Posterior cingulate gyrus (tissue), 11 donors: ENCODE measurements around the gene MVB12B.

Experiments used
- DNase-seq, 10 donors: peaks; one replicate each; pipeline versions ENCODE4 v3.0.0 to v3.0.0-alpha.2; 2020 to 2021; ENCODE audit warnings: mixed read lengths in 3 of 10
- intact Hi-C: fragments of 100-400 bp; cut with DNase I; formaldehyde crosslinking; loops from one replicate; pipeline ENCODE4 v1.15.1; 2023

Gene MVB12B

DNA sequence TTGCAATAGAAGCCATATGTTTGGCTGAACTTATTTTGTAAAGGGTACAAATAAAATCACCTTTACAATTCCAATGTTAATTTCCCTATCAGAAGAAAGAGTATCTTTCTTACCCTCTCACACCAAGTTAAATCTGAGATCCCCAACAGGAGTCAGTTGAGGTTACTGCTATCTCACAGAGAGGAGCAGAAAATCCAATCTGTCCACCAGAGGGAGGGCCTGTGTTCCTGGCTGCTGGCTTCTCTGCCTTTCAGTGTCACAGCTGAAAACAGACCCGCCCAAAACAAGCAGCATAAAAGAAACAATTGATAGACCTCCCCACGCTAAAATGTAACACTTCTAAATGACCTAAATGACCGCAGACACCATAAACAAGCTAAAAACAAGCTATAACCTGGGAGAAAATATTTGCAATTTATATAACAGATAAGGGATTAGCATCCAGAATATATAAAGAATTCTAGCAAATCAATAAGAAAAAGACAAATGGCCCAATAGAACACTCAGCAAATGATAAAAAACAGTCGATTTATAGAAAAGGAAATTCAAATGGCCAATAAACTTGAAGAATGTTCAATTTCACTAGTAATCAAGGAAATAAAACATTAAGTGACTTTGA is 24.5 kb upstream of the MVB12B start:
- intact Hi-C loops, result loop anchor here (5.0 kb wide), 2 partner anchors 95 to 190 kb away; no protein-coding TSS in a partner anchor
- DNase-seq, result peak in 7 of 10 donors; percentile 54 to 94 (median 68)

DNA sequence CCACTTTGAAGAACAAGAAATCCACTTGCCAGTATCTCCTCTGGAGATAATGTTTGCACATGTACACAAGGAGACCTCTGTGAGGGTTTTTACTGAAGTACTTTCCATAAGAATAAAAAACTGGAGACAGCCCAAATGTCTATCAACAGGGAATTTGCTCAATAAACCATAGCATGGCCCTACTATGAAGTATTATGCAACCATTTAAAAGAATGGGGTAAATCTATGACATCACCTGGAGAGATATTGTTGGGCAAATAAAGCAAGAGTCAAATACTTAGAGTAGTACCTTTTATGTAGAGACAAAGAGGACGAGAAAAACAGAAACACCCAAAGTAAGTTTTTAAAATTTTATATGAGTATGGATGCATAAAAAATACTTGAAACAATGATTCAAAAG is 23.9 kb upstream of the MVB12B start:
- intact Hi-C loops, result loop anchor here (5.0 kb wide), 2 partner anchors 95 to 190 kb away; no protein-coding TSS in a partner anchor

DNA sequence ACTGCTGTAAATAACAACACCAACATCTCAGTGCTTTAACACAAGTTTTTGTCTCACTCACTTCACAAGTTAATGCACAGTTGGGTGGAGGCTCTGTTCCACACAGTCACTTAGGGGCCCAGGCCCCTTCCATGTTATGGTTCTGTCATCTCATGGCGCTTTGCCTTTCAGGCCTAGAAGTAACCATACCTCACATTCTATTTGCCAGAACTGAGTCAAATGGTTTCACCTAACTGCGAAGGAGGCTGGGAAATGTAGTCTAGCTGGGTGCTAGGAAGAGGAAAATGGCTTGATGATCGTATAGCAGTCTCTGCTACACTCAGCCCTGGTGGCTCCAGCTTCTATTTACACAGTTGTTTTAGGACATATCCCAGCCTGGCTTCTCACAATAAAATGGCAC is 23.1 kb upstream of the MVB12B start:
- intact Hi-C loops, result loop anchor here (5.0 kb wide), 2 partner anchors 94 to 189 kb away; no protein-coding TSS in a partner anchor
- peak in 1 of 10 donors; percentile 4 for DNase-seq

More for the DNA sequence above, 23.9 kb upstream of the MVB12B start:
- no peak for DNase-seq

DNA sequence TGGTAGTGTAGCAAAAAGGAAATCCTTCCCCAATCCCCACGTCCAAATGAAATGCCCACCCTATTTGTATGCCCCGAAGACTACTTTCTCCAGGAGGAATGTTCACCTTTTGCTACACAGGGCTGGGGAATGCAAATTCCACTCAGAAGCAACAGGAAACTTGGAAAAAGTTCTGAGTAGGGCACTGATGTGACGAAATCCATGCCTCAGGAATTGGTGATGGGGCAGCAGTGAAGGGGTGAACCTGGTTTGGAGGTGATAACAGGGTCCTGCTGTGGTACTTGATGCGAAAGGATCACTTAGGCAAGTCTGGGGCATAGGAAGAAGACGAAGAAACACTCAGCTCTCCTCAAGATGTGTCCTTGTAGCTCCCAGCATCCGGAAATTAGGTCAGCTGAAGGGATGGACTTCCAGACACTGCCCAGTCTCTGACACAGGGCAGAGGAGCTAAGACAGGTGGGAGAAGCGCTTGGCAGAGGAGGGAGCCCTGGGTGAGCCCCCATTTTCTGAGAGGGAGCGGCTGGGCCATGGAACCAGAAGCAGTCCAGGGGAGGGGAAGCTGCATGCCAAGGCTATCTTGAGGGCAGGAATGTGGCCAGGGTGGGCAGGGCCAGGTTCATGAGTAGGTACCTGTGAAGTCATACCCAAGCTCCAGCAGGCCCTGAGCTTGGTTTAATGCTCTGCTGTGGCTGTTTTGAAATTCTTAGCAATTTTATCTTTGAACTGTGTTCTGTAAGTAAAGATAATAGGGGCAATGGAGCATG is 22.2 kb upstream of the MVB12B start:
- peak in 2 of 10 donors; percentile 11 to 76 for DNase-seq
- intact Hi-C loops, result loop anchor here (5.0 kb wide), 2 partner anchors 93 to 188 kb away; no protein-coding TSS in a partner anchor

DNA sequence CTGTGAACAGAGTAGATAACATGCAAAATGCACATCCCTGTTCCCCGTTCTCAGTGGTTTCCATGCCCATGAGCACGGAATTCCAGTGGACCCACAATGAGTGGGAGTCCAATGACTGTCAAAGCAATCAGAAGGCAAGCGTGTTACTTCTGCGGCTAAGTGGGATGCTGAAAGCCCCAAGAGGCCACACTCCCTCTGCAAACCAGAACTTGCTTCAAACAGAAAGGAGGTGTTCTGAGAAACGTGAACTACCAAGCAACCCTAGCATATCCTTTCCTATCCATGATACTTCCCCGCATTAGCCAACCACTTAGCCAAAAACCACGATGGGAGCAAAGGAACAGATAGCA is 21.7 kb upstream of the MVB12B start:
- peak in 2 of 10 donors; percentile 10 to 22 for DNase-seq

DNA sequence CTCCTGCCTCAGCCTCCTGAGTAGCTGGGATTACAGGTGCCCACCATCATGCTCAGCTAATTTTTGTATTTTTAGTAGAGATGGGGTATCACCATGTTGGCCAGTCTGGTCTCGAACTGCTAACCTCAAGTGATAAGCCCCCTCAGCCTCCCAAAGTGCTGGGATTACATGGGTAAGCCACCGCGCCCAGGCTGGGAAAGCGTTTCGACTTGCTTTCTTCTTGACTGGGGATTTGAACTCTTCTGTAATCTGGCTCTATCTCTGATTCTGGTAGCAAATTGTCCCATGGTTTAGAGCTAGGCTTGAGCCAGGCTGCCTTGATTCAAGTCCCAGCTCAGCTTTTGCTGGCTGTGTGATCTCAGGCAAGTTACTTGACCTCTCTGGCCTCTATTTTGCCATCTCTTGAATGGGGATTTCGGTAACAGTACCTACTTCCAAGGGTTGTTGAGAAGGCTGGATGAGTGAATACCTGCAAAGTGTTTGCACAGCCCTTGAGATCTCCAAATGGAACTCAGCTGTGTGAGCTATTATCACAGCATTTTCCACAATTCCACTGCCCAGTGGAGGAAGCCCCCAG is 20.5 kb upstream of the MVB12B start:
- DNase-seq, result no peak
- intact Hi-C loops, result loop anchor here (5.0 kb wide), 1 partner anchor 71 kb away; no protein-coding TSS in a partner anchor

More for the DNA sequence above, 21.7 kb upstream of the MVB12B start:
- intact Hi-C loops, result loop anchor here (5.0 kb wide), 3 partner anchors 72 to 187 kb away; no protein-coding TSS in a partner anchor

DNA sequence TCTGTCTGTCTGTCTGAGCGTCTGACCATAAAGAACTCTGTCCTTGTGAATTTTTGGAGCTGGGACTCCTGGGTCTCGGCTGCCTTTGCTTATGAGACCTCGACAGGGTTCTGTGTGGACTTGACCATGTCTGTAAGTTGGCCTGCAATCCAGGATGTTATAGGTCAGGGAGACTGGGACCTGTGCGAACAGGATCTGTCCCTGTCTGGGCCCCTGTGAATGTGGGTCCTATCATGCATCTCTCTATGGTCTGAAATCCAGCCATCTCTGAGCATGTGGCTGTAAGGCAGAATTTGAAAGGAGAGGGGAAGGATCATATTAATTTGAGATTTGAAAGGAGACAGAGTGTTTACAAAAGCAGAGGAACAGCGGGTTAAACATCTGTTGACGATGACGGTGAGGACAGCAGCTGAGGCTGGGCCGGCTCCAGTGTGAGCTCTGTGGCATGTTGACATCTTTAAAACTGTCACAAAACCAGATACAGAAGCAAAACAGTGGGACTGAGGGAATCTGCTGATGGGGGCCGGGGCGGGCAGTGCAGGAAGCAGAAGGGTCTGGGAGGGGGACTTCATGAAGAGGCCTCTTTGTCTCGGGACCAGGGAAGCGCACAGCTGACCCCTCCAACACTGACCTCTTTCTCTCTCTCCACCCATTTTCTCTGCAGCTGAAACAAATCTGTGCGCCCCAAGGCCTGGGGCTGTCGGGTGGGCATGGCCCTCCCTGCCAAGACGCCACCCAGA is 19.1 kb upstream of the MVB12B start:
- intact Hi-C loops, result loop anchor here (5.0 kb wide), 1 partner anchor 70 kb away; no protein-coding TSS in a partner anchor
- peak; percentile 65 to 97 (median 81) for DNase-seq

DNA sequence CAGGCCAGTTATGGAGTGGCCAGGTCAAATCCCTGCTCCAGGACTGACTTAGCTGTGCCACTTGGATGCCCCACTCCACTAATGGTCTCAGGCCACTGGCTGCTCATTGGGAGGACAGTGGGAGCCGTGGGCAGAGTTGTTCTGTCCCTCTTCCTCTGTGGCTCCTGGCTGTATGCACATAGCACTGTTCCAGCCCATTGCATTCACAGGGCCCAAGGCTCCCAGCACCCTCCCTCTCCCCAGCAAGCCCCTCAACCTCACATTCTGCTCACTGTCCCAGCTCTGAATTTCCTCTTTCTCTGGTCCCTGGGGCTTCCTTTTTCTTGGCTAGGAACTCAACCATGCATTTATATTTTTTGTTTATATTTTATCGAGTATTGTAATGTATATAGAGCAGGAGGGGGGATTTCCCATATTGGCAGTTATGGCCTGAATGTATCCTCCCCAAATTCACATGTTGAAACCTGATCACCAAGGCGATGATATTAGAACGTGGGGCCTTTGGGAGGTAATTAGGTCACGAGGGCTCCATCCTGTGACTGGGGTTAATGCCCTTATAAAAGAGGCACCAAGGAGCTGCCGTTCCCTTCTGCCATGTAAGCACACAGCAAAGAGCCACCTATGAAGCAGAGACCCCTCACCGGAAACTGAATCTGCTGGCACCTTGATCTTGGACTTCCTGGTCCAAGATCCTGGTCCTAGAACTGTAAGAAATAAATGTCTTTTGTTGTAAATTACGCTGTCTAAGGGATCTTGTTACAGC is 17.0 kb upstream of the MVB12B start:
- intact Hi-C loops, result loop anchor here (5.0 kb wide), 1 partner anchor 68 kb away; no protein-coding TSS in a partner anchor
- DNase-seq, result peak in 1 of 10 donors; percentile 12

DNA sequence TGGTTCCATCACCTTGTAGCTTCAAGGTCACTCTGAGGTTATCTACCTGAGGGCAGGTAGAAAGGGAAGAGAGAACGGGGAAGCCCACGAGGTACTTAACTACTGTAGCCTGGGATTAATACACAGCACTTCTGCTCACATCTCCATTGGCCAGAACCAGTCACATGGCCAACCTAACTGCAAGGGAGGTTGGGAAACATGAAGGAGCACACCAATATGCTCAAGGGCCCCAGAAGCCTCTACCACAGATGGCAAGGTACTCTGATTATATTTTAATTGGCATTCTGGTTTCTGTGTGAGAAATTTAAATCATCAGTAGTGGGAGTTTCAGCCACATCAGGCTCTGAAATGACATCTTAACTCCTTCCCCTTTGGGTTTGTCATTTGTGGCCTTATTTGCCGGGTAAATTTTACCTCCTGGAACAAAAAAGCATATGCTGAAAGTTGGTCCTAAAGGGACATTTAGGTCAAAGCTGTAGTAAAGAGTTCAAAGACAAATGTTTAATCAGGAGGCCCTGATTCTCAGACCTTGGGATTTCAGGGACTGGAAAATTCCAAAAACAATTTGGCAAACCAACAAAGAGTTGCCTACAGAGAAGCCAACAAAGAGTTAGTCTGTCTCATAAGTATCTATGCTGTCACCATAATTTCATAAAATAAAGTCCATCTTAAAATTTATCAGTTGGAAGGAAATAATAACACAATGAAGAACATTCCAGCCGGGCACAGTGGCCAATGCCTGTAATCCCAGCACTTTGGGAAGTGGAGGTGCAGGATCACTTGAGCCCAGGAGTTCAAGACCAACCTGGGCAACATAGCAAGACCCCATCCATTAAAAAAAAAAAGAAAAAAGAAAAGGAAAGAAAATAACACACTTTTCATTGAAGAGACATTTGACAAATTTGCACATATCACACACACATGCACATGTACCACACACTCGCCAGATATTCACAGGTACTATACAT is 13.8 kb upstream of the MVB12B start:
- intact Hi-C loops, result no loop called here
- DNase-seq, result no peak

DNA sequence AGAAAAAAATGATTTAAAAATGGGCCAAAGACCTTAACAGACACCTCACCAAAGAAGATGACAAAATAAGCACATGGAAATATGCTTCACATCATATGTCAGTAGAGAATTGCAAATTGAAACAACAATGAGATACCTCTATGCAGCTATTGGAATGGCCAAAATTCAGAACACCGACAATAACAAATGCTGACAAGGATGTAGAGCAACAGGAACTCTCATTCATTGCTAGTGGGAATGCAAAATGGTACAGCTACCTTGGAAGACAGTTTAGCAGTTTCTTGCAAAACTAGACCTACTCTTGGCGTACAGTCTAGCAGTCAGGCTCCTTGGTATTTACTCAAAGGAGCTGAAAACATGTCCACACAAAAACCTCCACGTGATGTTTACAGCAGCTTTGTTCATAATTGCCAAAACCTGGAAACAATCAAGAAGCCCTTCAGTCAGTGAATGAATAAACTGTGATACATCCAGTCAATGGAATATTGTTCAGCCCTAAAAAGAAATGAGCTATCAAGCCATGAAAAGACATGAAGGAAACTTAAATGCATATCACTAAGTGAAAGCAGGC is 10.5 kb upstream of the MVB12B start:
- intact Hi-C loops, result loop anchor here (5.0 kb wide), 1 partner anchor 81 kb away; no protein-coding TSS in a partner anchor

DNA sequence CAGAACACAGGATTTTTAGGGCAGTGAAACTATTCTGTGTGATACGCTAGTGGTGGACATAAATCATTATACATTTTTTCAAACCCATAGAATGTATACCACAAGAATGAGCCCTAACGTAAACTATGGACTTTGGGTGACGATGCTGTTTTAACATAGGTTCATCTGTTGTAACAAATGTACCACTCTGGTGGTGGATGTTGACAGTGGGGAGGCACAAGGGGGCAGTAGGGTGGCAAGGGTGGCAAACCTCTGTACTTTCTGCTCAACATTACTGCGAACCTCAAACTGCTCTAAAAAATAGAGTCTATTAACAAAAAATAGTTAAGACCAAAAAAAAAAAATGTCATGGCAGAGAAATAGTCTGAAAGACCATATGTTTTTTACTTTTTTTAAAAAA is 9.1 kb upstream of the MVB12B start:
- DNase-seq, result peak in 2 of 10 donors; percentile 25 to 82
- intact Hi-C loops, result loop anchor here (5.0 kb wide), 1 partner anchor 80 kb away; no protein-coding TSS in a partner anchor

More for the DNA sequence above, 10.5 kb upstream of the MVB12B start:
- no peak for DNase-seq

DNA sequence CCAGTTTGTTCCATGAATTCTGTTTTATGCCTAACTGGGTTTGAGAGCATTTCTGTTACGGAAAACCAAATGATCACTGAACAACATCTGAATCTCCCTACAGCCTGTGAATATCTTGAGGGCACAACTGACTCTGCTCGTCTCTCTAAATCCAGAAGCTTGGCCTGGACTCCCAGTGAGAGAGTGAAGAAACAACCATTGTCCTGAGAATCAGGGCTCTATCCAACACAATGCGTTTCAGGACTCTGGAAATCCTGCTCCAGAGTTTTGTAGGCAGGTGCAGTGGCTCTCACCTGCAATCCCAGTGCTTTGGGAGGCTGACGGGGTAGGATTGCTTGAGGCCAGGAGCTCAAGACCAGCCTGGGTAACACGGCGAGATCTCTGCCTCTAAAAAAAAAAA is 7.8 kb upstream of the MVB12B start:
- peak in 1 of 10 donors; percentile 16 for DNase-seq
- intact Hi-C loops, result loop anchor here (5.0 kb wide), 1 partner anchor 78 kb away; no protein-coding TSS in a partner anchor

DNA sequence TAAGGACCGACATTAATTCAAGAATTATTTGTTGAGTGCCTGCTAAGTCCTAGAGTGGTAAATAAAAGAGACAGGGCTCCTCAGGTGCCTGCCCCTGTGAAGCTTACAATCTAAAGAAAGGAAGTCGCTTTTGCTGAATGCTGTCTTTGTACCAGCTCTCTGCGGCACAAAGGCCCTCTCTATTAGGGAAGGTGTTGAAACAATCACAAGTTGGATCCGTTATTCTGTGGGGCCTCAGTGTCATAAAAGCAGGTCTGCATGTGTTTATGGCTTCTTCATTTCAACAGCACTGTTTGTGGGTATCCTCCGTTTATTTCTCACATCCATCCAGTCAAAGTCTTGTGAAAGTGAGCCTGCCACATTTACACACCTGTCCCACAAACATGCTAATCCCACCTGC is 7.0 kb upstream of the MVB12B start:
- peak in 1 of 10 donors; percentile 14 for DNase-seq
- intact Hi-C loops, result loop anchor here (5.0 kb wide), 1 partner anchor 78 kb away; no protein-coding TSS in a partner anchor

DNA sequence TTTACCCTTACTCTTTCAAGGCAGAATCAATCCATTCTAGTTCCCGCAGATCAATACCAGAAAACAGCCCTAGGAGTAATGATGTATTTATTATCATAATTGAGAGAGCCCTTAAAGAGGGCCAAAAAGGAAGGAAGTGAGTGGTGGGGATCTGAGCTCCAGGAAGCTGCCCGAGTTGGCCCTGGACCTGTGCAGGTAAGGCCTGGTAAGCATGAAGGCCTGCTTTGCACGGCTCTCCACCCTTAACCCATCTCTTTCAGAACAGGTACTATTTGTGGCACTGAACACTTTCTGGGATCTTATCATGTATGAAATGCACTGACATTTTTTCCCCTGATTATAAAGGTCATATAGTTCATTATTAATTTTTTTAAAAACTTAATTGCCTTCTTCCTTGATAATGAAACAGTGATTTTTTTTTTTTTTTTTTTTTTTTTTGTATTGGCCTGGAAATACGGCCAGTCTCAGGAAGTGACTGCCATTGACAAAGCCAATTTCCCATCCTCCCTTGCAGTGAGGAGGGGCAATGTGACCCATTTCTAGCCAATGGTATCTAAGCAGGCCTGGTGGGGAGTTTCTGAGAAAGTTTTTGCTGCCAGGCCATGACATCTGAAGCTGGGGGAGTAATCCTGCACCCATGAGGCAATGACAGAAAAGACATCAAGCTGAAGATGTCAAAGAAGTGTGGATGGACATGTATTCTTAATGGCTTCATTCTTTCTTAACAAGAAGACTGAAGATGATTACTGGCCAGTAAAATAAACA is 6.3 kb upstream of the MVB12B start:
- intact Hi-C loops, result no loop called here
- DNase-seq, result no peak

DNA sequence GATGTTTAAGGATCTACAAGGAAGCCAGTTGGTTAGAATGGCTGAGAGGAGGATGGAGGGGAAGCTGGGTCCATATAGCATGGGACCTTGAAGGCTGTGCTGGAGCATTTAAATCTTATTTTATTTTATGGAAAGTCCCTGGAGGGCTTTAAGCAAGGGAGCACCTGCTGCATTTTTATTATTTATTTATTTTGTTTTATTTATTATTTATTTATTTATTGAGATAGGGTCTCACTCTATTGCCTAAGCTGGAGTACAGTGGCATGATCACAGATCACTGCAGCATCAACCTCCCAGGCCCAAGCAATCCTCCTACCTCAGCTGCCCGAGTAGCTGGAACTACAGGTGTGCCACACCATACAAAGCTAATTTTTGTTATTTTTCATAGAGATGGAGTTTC is 4.9 kb upstream of the MVB12B start:
- intact Hi-C loops, result no loop called here

DNA sequence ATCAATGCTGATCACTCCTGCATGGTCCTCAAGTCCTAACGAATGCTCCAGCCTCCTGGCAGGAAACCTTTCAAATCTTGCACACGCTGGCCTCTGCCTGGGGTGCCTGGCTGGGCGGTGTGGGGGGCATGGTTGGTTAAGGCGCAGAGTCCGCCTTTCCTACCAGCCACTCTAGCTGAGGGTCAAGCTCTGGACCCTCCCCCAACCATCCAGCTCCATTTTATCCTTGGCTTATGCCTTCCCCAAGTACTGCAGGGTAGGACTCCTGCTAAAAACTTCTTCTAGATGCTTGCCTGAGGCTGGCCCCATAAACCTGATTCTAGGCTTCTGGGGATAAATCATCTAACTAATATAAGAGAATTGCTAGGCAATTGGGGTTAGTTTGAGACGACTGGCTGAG is 808 bp upstream of the MVB12B start:
- DNase-seq, result no peak
- intact Hi-C loops, result no loop called here

More for the DNA sequence above, 4.9 kb upstream of the MVB12B start:
- no peak for DNase-seq
